C4-2B (cell line): Measurements from ENCODE around the gene TCF21.
"Not testable (repeated sequence)": the region's sequence is repeated elsewhere in the genome, so short reads cannot be mapped to it uniquely, and the experiment has no call there.

Experiments
- H3K27ac ChIP-seq: fragments of 450-650 bp; 2 replicates; pipeline ENCODE4 v1.5.1; 2017
- CTCF ChIP-seq: fragments of 450-650 bp; conservative IDR thresholded peaks from 2 replicates; pipeline ENCODE4 v1.5.1; 2017; ENCODE audit warnings: mild to moderate bottlenecking
- ZFX ChIP-seq: fragments of 450-650 bp; IDR thresholded peaks from 2 replicates; pipeline ENCODE4 v1.6.1; 2017

The TCF21 gene

GRCh38 chr6:133855276-133855990 lies 33.5 kb upstream of the TCF21 start:
- no peak overlapping the region for H3K27ac ChIP-seq
- TF ChIP-seq ZFX (no peak), CTCF (no peak; the same call in 1 of the 2 replicates)

- TF ChIP-seq CTCF (no peak), ZFX (no peak)
- no peak overlapping the region for H3K27ac ChIP-seq
Observed at GRCh38 chr6:133855991-133856370, 32.9 kb upstream of the TCF21 start.

DNA sequence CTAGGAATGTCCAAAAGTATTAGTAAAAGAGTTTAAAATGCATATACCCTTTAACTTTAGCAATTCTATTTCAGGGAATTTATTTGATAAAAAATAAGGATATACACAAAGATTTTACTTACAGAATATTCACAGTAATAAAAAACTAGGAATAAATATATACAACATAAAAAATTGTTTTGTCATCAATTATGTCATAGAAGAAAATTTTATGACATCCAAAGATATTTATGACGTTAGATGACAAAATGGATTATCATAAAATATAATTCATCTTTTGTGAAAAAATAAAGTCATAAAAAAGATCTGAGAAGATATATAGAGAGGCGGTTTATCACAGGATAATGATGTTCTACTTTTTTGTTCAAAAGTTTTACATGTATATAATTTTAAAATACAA lies 32.0 kb upstream of the TCF21 start:
- TF ChIP-seq CTCF (no peak), ZFX (no peak)
- no peak overlapping the region for H3K27ac ChIP-seq

- TF ChIP-seq CTCF: no peak
- no peak for TF ChIP-seq ZFX
Observed at GRCh38 chr6:133857696-133858095, 31.2 kb upstream of the TCF21 start.

DNA sequence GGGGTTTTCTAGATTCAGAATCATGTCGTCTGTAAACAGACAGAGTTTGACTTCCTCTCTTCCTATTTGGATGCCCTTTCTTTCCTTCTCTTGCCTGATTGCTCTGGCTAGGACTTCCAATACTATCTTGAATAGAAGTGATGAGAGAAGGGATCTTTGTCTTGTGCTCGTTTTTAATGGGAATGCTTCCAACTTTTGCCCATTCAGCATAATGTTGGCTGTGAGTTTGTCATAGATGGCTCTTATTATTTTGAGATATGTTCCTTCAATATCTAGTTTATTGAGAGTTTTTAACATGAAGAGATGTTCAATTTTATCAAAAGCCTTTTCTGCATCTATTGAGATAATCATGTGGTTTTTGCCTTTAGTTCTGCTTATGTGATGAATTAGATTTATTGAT lies 27.6 kb upstream of the TCF21 start:
- H3K27ac ChIP-seq: not testable (repeated sequence)

More at GRCh38 chr6:133857696-133858095, 31.2 kb upstream of the TCF21 start:
- H3K27ac ChIP-seq: no peak overlapping the region

- TF ChIP-seq ZFX (no peak), CTCF (no peak)
- H3K27ac ChIP-seq: no peak overlapping the region
Observed at GRCh38 chr6:133863228-133863627, 25.7 kb upstream of the TCF21 start.

DNA sequence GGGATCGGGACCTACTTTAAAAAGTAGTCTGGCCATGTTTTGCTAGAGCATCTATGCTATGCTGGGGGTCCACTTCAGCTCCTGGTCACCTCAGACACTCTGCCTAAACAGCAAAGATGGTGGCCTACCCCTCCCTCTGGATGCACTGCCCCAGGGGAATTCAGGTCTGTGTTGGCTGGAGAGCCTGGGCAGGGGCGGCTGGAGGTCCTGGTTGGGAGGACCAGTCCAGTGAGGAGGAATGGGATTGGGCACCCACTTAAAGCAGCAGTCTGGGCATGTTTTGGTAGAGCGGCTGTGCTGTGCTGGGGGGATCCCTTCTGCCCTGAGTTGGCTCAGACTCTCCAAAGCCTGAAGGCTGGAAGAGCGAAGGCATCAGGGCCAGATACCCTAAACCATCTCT lies 23.2 kb upstream of the TCF21 start:
- TF ChIP-seq ZFX: no peak
- no peak for TF ChIP-seq CTCF
- H3K27ac ChIP-seq: no peak overlapping the region

DNA sequence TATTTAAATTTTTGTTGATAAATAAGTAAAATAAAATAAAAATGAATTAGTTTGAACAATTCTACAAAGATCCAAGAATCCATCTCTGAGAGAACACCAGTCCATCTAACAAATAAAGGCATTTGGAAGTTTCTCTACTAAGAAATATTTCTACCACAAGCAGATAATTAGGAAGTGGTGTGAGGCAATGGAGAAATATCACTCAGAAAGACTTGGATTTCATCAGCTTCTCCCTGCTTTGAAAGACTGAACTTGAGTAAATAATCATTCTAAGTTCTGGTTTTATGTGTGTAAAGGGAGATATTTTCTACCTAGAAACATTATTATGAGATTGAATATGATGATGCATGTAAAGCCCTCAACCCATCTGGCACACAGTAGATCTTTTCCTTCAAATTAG lies 17.8 kb upstream of the TCF21 start:
- no peak for TF ChIP-seq ZFX
- no peak for TF ChIP-seq CTCF
- H3K27ac ChIP-seq: no peak overlapping the region
